CD8-positive, alpha-beta memory T cell (primary cell): Measurements from ENCODE around the gene JMJD4. TPM values are rescaled to one million over a fixed set of nuclear protein-coding genes. Genes with fewer than 3 reads are reported as not detected.

Experiments
- CTCF ChIA-PET: fragments of 350-600 bp; sonication (Branson Sonifier 250); formaldehyde crosslinking; loops from one replicate; lab custom pipeline; 2021; ENCODE audit warnings: antibody characterized with exemption; lab: Charles Lee
- POLR2A ChIA-PET: fragments of 350-600 bp; sonication (Branson Sonifier 250); formaldehyde crosslinking; loops from one replicate; lab custom pipeline; 2021; ENCODE audit warnings: antibody characterized with exemption; lab: Charles Lee
- DNase-seq, 5 donors: peaks; one replicate each; pipeline versions ENCODE4 v3.0.0 to v3.0.0-alpha.2; 2020 to 2022; ENCODE audit warnings: mixed read lengths in 1 of 5
- H3K27ac ChIP-seq: one replicate; pipeline ENCODE4 v1.7.0; 2013; ENCODE audit warnings: low read depth, mild to moderate bottlenecking, low read length, moderate library complexity
- H3K27me3 ChIP-seq: 2 replicates; pipeline ENCODE4 v1.7.0; 2013; ENCODE audit warnings: low read length, mild to moderate bottlenecking; ENCODE audit not compliant: insufficient read depth, poor library complexity, severe bottlenecking
- H3K36me3 ChIP-seq: 2 replicates; pipeline ENCODE4 v1.7.0; 2013; ENCODE audit warnings: mild to moderate bottlenecking, low read length, moderate library complexity; ENCODE audit not compliant: insufficient read depth
- H3K4me1 ChIP-seq: 2 replicates; pipeline ENCODE4 v1.7.0; 2013; ENCODE audit warnings: mild to moderate bottlenecking, low read length, moderate library complexity; ENCODE audit not compliant: insufficient read depth
- H3K4me3 ChIP-seq: 2 replicates; pipeline ENCODE4 v1.7.0; 2013; ENCODE audit warnings: mild to moderate bottlenecking, low read length
- H3K9me3 ChIP-seq: 2 replicates; pipeline ENCODE4 v1.7.0; 2013; ENCODE audit warnings: mild to moderate bottlenecking, low read length
- H3K27ac Mint-ChIP-seq, 8 donors: one replicate each; pipeline ENCODE4 v1.8.0; 2020 to 2021; ENCODE audit warnings: mixed read lengths in 8 of 8, mild to moderate bottlenecking in 6 of 8, inconsistent platforms in 3 of 8, moderate library complexity in 3 of 8
- H3K27me3 Mint-ChIP-seq, 2 donors: one replicate each; pipeline ENCODE4 v1.8.0; 2020 to 2021; ENCODE audit warnings: mixed read lengths in 2 of 2, mild to moderate bottlenecking in 1 of 2, moderate library complexity in 1 of 2
- H3K36me3 Mint-ChIP-seq, 3 donors: one replicate each; pipeline ENCODE4 v1.8.0; 2020 to 2021; ENCODE audit warnings: mixed read lengths in 3 of 3, inconsistent platforms in 1 of 3, mild to moderate bottlenecking in 1 of 3
- H3K4me1 Mint-ChIP-seq, 3 donors: one replicate each; pipeline ENCODE4 v1.8.0; 2020 to 2021; ENCODE audit warnings: mixed read lengths in 3 of 3, inconsistent platforms in 1 of 3, mild to moderate bottlenecking in 1 of 3
- H3K4me3 Mint-ChIP-seq, 7 donors: one replicate each; pipeline ENCODE4 v1.8.0; 2020 to 2021; ENCODE audit warnings: mixed read lengths in 7 of 7, mild to moderate bottlenecking in 6 of 7, moderate library complexity in 4 of 7, inconsistent platforms in 2 of 7
- H3K9me3 Mint-ChIP-seq, 5 donors: one replicate each; pipeline ENCODE4 v1.8.0; 2020 to 2022; ENCODE audit warnings: mixed read lengths in 5 of 5, mild to moderate bottlenecking in 3 of 5, moderate library complexity in 2 of 5, inconsistent platforms in 1 of 5
- polyA plus RNA-seq: library from polyadenylated mRNA; unstranded; fragments of 300-500 nt; fragmentation: Illumina TruSeq; gene quantifications from one replicate; pipeline ENCODE4 v1.2.3, GENCODE V29; 2021
- total RNA-seq, 2 experiments: library from RNA; stranded (reverse); gene quantifications; one replicate each; pipeline ENCODE4 v1.2.3, GENCODE V29; 2021

The JMJD4 gene
- total and polyA plus RNA-seq, 3 experiments from 2014 or later, result 23.1 to 28.0 (median 25.8) TPM

DNA sequence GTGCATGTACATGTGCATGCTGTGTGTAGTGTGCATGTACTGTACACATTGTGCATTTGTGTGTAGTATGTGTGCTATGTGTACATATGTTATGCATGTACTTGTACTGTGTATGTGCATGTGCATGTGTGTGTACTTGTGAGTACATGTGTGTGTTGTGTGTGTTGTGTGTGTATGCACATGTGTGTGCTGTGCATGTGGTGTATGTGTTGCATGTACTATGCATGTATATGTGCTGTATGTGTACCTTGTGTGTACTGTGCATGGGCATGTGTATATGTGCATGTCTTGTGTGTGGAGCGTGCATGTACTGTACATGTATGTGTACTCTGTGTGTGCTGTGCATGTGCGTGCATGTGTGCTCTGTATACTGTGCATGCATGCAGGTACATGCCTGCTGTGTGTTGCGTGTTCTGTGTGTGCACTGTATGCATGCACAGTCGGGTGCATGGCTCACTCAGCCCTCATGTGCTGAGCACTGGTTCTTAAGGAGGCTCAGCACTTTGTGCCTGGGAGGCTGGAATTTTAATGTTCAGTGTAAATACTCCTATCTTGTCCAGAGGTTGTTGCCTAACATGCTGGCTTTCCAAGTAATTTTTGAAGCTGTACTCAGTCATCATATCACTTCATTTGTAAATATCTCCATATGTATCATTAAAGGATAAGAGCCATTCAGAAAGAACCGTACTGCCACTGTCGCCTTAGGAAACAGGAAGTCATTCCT, 32.5 kb upstream of the JMJD4 start:
- Mint-ChIP-seq H3K27ac (peak overlapping the region in 6 of 8 donors; percentile 49 to 94 (median 84)), H3K4me1 (peaks cover 66 to 89% (median 72%) of the 10 kb centered on the region in 3 donors), H3K36me3 (peaks cover 0 to 22% (median 5%) of the 10 kb centered on the region in 3 donors), H3K4me3 (peak overlapping the region in 6 of 7 donors; percentile 72 to 89 (median 78)), H3K9me3 (no peaks in the 10 kb centered on the region), H3K27me3 (no peaks in the 10 kb centered on the region)
- DNase-seq, result no peak
- Histone ChIP-seq H3K36me3 (no peaks in the 10 kb centered on the region), H3K27me3 (no peaks in the 10 kb centered on the region), H3K4me3 (no peak overlapping the region), H3K27ac (no peak overlapping the region), H3K9me3 (no peaks in the 10 kb centered on the region), H3K4me1 (peaks cover 60% of the 10 kb centered on the region)
- ChIA-PET POLR2A (no interaction called here), CTCF (interaction anchor here (1.7 to 8.4 kb wide), 3 partner anchors 167 to 185 kb away, joined by 4 to 80 read pairs (median 5); no protein-coding TSS in a partner anchor)

DNA sequence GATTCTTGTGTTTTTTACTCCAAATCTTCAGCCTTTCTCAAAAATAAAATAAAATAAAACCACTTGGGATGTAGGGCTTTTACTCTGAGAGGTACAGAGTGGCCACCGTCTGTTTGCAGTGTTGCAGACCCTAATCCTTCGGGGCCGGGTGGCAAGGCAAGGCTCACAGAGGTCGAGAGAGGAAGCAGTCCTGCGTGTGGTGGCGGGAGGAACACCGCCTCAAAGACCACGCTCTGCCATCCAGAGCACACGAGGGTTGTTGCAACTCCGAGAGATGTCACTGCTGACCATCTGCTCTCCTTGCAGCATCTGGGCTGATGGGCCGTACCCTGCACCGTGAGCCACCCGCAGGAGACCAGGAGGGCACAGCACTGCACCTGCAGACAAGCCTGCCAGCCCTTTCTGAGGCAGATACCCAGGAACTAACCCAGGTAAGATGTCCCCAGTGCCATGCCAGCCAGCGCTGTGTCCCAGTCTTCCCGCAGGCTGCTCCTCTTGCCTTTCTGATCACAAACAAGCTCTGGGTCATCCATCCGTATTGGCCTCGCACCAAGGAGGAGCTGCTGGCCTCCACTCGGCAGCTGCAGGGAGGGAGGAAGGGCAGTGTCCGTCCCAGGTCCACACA, 31.7 kb upstream of the JMJD4 start:
- no peak for DNase-seq
- no peaks in the 10 kb centered on the region for H3K9me3 Mint-ChIP-seq
- H3K9me3 ChIP-seq, result no peaks in the 10 kb centered on the region
- H3K27me3 ChIP-seq, result no peaks in the 10 kb centered on the region
- ChIA-PET CTCF (interaction anchor here (0.7 to 8.4 kb wide), 17 partner anchors 8 to 400 kb away, joined by 3 to 80 read pairs (median 5); partner anchors contain the start of gene WNT9A), POLR2A (interaction anchor here (0.8 to 2.5 kb wide), 9 partner anchors 8 to 180 kb away, joined by 3 to 36 read pairs (median 4); partner anchors contain the start of gene JMJD4)
- peaks cover 67 to 89% (median 72%) of the 10 kb centered on the region in 3 donors for H3K4me1 Mint-ChIP-seq
- H3K4me3 ChIP-seq, result peak overlapping the region; percentile 31
- peak overlapping the region; percentile 57 to 89 (median 76) for H3K4me3 Mint-ChIP-seq
- no peak overlapping the region for H3K27ac ChIP-seq
- H3K36me3 ChIP-seq, result no peaks in the 10 kb centered on the region
- no peaks in the 10 kb centered on the region for H3K27me3 Mint-ChIP-seq
- H3K36me3 Mint-ChIP-seq, result peaks cover 0 to 22% (median 6%) of the 10 kb centered on the region in 3 donors
- H3K4me1 ChIP-seq, result peaks cover 63% of the 10 kb centered on the region
- peak overlapping the region; percentile 61 to 98 (median 90) for H3K27ac Mint-ChIP-seq

DNA sequence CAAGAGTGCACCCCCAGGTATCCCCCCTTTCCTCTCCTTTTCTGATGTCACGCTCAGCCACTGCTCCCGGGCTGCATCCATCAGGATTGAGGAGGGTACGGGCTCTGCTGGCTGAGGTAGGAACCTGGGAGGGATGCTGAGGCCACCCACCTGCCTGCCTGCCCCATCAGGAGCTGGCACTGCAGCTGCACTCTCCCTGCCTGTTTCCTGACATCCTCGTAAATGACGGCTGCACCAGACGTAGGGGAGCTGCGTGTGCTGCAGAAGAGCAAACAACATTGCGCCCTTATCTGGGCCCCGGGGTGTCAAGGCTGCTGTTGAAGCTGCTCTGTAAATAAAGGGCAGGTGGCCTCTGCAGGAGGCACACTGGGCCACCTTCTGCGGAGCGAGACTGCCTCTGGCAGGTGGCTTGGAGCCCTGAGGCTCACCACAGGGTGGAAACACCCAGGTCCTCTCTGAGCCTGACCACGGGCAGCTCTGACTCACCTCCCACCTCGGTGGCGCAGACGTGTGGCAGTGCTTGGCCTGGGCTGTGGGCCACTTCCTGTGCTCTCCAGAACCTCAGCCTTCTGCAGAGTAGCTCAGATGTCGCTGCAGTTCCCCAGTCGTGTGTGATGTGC, 31.0 kb upstream of the JMJD4 start:
- POLR2A ChIA-PET, result interaction anchor here (0.6 to 2.5 kb wide), 12 partner anchors 8 to 1143 kb away, joined by 3 to 36 read pairs (median 4); partner anchors contain the start of gene JMJD4
- H3K4me3 Mint-ChIP-seq, result peak overlapping the region; percentile 57 to 89 (median 76)
- peaks cover 74 to 92% (median 78%) of the 10 kb centered on the region in 3 donors for H3K4me1 Mint-ChIP-seq

DNA sequence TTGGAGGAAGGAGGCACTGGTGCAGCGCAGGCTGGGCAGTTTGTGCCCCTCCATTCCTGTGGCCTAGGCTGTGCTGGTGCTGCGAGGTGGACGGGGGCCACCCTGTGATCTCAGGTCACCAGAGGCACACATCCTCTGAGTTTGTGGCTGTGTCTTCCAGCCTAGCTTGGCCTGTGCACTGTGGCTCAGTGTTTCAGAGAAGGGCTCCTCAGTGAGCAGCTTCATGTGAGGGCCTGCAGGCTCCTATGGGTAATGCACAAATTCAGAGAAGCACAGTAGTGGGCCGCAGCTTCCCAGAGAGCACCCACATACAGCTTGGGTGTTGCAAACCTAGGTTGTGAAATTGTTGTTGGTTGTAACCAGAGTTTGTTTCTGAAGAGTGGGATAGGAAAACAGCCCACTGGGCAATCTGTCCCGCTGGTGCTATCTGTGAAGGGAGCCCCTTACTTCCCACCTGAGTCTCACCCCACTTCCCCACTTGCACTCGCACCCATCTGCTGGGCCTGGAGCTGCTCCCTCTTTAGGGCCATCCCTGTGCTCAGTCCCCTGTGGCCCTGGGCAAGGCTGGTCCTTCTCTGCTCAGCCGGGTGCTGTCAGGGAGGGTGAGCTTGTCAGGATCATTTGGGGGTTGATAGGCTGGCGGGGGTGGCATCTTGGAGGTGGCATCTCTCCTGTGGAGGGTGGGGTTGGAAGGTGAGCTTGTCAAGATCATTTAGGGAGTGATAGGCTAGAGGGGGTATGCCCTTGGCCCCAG, 30.3 kb upstream of the JMJD4 start:
- no peak overlapping the region for H3K27ac ChIP-seq
- no peaks in the 10 kb centered on the region for H3K27me3 Mint-ChIP-seq
- peaks cover 74% of the 10 kb centered on the region for H3K4me1 ChIP-seq
- DNase-seq, result no peak
- no peaks in the 10 kb centered on the region for H3K27me3 ChIP-seq
- peak overlapping the region; percentile 34 to 89 (median 76) for H3K4me3 Mint-ChIP-seq
- H3K36me3 ChIP-seq, result no peaks in the 10 kb centered on the region
- CTCF ChIA-PET, result interaction anchor here (0.9 to 8.4 kb wide), 16 partner anchors 9 to 239 kb away, joined by 3 to 80 read pairs (median 5); partner anchors contain the start of gene WNT9A
- no peaks in the 10 kb centered on the region for H3K9me3 ChIP-seq
- H3K4me1 Mint-ChIP-seq, result peaks cover 75 to 95% (median 82%) of the 10 kb centered on the region in 3 donors
- H3K36me3 Mint-ChIP-seq, result peaks cover 0 to 30% (median 9%) of the 10 kb centered on the region in 3 donors
- H3K27ac Mint-ChIP-seq, result peak overlapping the region; percentile 79 to 98 (median 92)
- H3K4me3 ChIP-seq, result peak overlapping the region; percentile 31
- H3K9me3 Mint-ChIP-seq, result no peaks in the 10 kb centered on the region
- POLR2A ChIA-PET, result interaction anchor here (0.6 to 2.5 kb wide), 11 partner anchors 9 to 1143 kb away, joined by 3 to 36 read pairs (median 4); partner anchors contain the start of gene JMJD4

More for the DNA sequence above, 31.0 kb upstream of the JMJD4 start:
- Histone ChIP-seq H3K27ac (no peak overlapping the region), H3K9me3 (no peaks in the 10 kb centered on the region), H3K27me3 (no peaks in the 10 kb centered on the region), H3K36me3 (no peaks in the 10 kb centered on the region), H3K4me1 (peaks cover 70% of the 10 kb centered on the region), H3K4me3 (peak overlapping the region; percentile 31)
- H3K27me3 Mint-ChIP-seq, result no peaks in the 10 kb centered on the region
- no peaks in the 10 kb centered on the region for H3K9me3 Mint-ChIP-seq
- peaks cover 0 to 26% (median 6%) of the 10 kb centered on the region in 3 donors for H3K36me3 Mint-ChIP-seq
- peak; percentile 72 to 96 (median 79) for DNase-seq
- CTCF ChIA-PET, result interaction anchor here (0.7 to 8.4 kb wide), 17 partner anchors 9 to 401 kb away, joined by 3 to 80 read pairs (median 5); partner anchors contain the start of gene WNT9A
- peak overlapping the region; percentile 79 to 98 (median 92) for H3K27ac Mint-ChIP-seq

DNA sequence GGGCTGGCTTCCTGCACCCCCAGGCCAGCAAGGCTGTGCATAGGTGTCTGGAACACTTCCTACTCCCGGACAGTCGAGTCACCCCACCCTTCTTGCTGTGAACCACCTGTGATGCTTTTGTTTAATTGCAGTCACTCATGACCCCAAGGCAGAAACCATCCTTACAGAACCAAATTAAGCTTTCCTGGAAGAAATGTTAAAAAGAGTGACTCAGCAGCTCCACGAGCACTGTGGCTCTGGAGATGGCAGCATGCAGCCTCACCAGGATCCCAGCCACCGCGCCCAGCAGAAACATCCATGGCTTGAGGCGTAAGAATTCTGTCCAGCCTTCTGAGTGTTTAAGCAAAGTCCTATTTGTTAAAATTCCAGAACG, 28.9 kb upstream of the JMJD4 start:
- Histone ChIP-seq H3K9me3 (no peaks in the 10 kb centered on the region), H3K27me3 (no peaks in the 10 kb centered on the region), H3K4me3 (no peak overlapping the region), H3K36me3 (peaks cover 10% of the 10 kb centered on the region), H3K4me1 (peaks cover 74% of the 10 kb centered on the region), H3K27ac (no peak overlapping the region)
- Mint-ChIP-seq H3K36me3 (peaks cover 0 to 38% (median 11%) of the 10 kb centered on the region in 3 donors), H3K9me3 (no peaks in the 10 kb centered on the region), H3K27ac (peak overlapping the region in 7 of 8 donors; percentile 9 to 79 (median 64)), H3K27me3 (no peaks in the 10 kb centered on the region), H3K4me3 (peak overlapping the region in 6 of 7 donors; percentile 29 to 83 (median 75)), H3K4me1 (peaks cover 73 to 86% (median 86%) of the 10 kb centered on the region in 3 donors)
- DNase-seq, result no peak
- ChIA-PET CTCF (interaction anchor here (1.1 to 8.4 kb wide), 9 partner anchors 11 to 222 kb away, joined by 3 to 80 read pairs (median 23); partner anchors contain the start of genes JMJD4, SNAP47 and WNT9A), POLR2A (interaction anchor here (0.5 to 1.1 kb wide), 2 partner anchors 29 to 950 kb away, joined by 3 read pairs; partner anchors contain the start of gene JMJD4)

DNA sequence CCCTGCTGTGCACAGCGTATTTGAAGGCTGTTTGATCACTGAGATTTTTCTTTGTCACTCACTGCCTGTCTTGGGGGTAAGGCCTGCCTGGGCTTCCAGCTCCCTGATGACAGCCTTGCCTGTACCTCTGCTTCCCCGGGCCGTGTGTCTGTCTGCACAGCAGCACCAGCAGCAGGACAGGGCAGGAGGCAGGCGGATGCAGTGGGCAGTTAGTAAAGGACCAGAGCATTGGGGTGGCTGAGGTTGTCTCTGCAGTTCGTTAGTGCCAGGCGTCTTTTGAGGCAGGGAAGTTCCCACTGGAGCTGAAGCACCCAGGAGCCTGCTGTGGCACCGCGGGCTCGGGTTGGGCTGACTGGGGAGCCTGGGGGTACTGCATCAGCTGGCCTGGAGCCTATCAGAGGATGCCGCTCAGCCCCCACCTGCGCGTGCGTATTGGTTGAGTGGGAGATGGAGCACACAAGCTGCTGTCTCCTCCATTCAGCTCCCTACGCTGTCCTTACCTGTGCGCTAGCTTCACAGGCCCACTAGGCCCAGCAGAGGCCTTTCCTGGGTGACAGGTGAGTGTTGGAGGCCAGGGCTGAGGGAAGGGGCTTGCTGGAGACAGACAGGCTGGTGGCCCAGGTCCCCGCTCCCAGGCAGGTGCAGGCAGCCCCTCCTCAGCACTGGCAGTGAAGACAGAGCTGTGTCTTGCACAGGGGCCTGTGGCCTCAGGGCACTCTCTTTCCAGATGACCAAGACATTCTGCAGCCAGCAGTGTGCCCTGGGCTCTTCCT, 28.3 kb upstream of the JMJD4 start:
- Histone ChIP-seq H3K4me1 (peaks cover 74% of the 10 kb centered on the region), H3K9me3 (no peaks in the 10 kb centered on the region), H3K4me3 (no peak overlapping the region), H3K27me3 (no peaks in the 10 kb centered on the region), H3K27ac (no peak overlapping the region), H3K36me3 (peaks cover 13% of the 10 kb centered on the region)
- POLR2A ChIA-PET, result interaction anchor here (0.5 to 1.1 kb wide), 4 partner anchors 10 to 949 kb away, joined by 3 to 5 read pairs (median 4); partner anchors contain the start of gene JMJD4
- H3K4me3 Mint-ChIP-seq, result peak overlapping the region in 6 of 7 donors; percentile 56 to 82 (median 70)
- peaks cover 70 to 84% (median 82%) of the 10 kb centered on the region in 3 donors for H3K4me1 Mint-ChIP-seq
- no peaks in the 10 kb centered on the region for H3K9me3 Mint-ChIP-seq
- H3K36me3 Mint-ChIP-seq, result peaks cover 0 to 37% (median 10%) of the 10 kb centered on the region in 3 donors
- no peaks in the 10 kb centered on the region for H3K27me3 Mint-ChIP-seq
- peak in 1 of 5 donors; percentile 15 for DNase-seq
- CTCF ChIA-PET, result interaction anchor here (0.9 to 8.4 kb wide), 17 partner anchors 11 to 402 kb away, joined by 3 to 80 read pairs (median 5); partner anchors contain the start of genes IBA57, JMJD4, SNAP47 and WNT9A
- H3K27ac Mint-ChIP-seq, result peak overlapping the region; percentile 78 to 97 (median 88)
